LHCN-M2 (cell line): ENCODE results near the gene DCC. TPM values are rescaled to one million over a fixed set of nuclear protein-coding genes. Genes with fewer than 3 reads are reported as not detected.

ENCODE experiments used
- DNase-seq: peaks from one replicate; pipeline ENCODE4 v3.0.0-alpha.2; 2012; ENCODE audit warnings: low read depth
- polyA plus RNA-seq: library from polyadenylated mRNA; unstranded; fragments of >200 nt; gene quantifications from one replicate; pipeline ENCODE4 v1.2.1, GENCODE V29; 2012; ENCODE audit warnings: missing spikeins
- total RNA-seq: library from RNA; depleted of rRNA; stranded (reverse); fragments of >200 nt; gene quantifications from 2 replicates; pipeline ENCODE4 v1.2.3, GENCODE V29; 2014; rRNA removed

The DCC gene
- not detected in 2 replicates for total RNA-seq
- polyA plus RNA-seq = not detected

GRCh38 chr18:52339891-52340371 lies at the start of gene DCC:
DCC (plus strand) TSS chr18:52340197; CDS start chr18:52340788, 591 bp downstream.
- DNase-seq = no peak

- DNase-seq = no peak
These were observed 29.3 kb upstream of the DCC start for GRCh38 chr18:52310651-52311050.

- no peak for DNase-seq
These were observed 28.7 kb upstream of the DCC start for GRCh38 chr18:52311331-52311730.

- no peak for DNase-seq
These were observed 27.7 kb upstream of the DCC start for GRCh38 chr18:52312346-52312745.

- no peak for DNase-seq
These were observed 26.8 kb upstream of the DCC start for GRCh38 chr18:52313213-52313612.

GRCh38 chr18:52319424-52319983 lies 20.5 kb upstream of the DCC start:
- no peak for DNase-seq

- no peak for DNase-seq
These were observed 17.7 kb upstream of the DCC start for GRCh38 chr18:52322307-52322706.

- no peak for DNase-seq
These were observed 16.2 kb upstream of the DCC start for GRCh38 chr18:52323802-52324201.

- no peak for DNase-seq
These were observed 14.0 kb upstream of the DCC start for GRCh38 chr18:52325997-52326396.

- DNase-seq = no peak
These were observed 6.1 kb upstream of the DCC start for GRCh38 chr18:52333860-52334259.

GRCh38 chr18:52334307-52334706 lies 5.7 kb upstream of the DCC start:
- DNase-seq = no peak

- DNase-seq = no peak
These were observed 5.1 kb upstream of the DCC start for GRCh38 chr18:52334896-52335295.

- no peak for DNase-seq
These were observed 2.7 kb upstream of the DCC start for GRCh38 chr18:52337276-52337675.

- DNase-seq = no peak
These were observed 557 bp downstream of the DCC start for GRCh38 chr18:52340406-52341102.

- no peak for DNase-seq
These were observed 1.1 kb downstream of the DCC start for GRCh38 chr18:52341103-52341432.

GRCh38 chr18:52341608-52342381 lies 1.8 kb downstream of the DCC start:
- DNase-seq = no peak

GRCh38 chr18:52342456-52342855 lies 2.5 kb downstream of the DCC start:
- no peak for DNase-seq

GRCh38 chr18:52343138-52343537 lies 3.1 kb downstream of the DCC start:
- DNase-seq = no peak

- no peak for DNase-seq
These were observed 3.8 kb downstream of the DCC start for GRCh38 chr18:52343731-52344340.

GRCh38 chr18:52344881-52345280 lies 4.9 kb downstream of the DCC start:
- no peak for DNase-seq

GRCh38 chr18:52345428-52345827 lies 5.4 kb downstream of the DCC start:
- no peak for DNase-seq

- DNase-seq = no peak
These were observed 8.2 kb downstream of the DCC start for GRCh38 chr18:52348209-52348608.
